H7 (cell line): Measurements from ENCODE around the gene STPG3. TPM values are rescaled to one million over a fixed set of nuclear protein-coding genes. Genes with fewer than 3 reads are reported as not detected.

Source experiments
- DNase-seq: peaks from one replicate; pipeline ENCODE4 v3.0.0; 2012
- H3K27me3 ChIP-seq: 2 replicates; pipeline ENCODE4 v1.6.0; 2011; ENCODE audit warnings: mild to moderate bottlenecking, low read length; ENCODE audit not compliant: control insufficient read depth, insufficient read depth
- H3K36me3 ChIP-seq: replicated peaks from 2 replicates; pipeline ENCODE4 v1.5.1; 2011; ENCODE audit warnings: low read length; ENCODE audit not compliant: control insufficient read depth, insufficient read depth
- H3K4me3 ChIP-seq: 2 replicates; pipeline ENCODE4 v1.5.1; 2011; ENCODE audit warnings: low read depth, mild to moderate bottlenecking, control low read depth, low read length, moderate library complexity; ENCODE audit not compliant: insufficient read depth
- total RNA-seq: library from RNA; depleted of rRNA; stranded (reverse); fragments of >200 nt; shearing (Covaris generic); gene quantifications from 2 replicates; pipeline ENCODE4 v1.2.3, GENCODE V29; 2014

STPG3 gene
- total RNA-seq, 1 experiment from 2014 or later = not detected

GRCh38 chr9:137227054-137227852 lies 23.8 kb upstream of the STPG3 start, which contains the start of gene RNF224:
RNF224 (plus strand) TSS chr9:137227502; CDS start chr9:137228336, 834 bp downstream.
- Histone ChIP-seq H3K36me3 (no peaks in the 10 kb centered on the region), H3K27me3 (peaks cover 7% of the 10 kb centered on the region), H3K4me3 (no peak within 1 kb of the TSS)
- DNase-seq = peak; percentile 97

DNA sequence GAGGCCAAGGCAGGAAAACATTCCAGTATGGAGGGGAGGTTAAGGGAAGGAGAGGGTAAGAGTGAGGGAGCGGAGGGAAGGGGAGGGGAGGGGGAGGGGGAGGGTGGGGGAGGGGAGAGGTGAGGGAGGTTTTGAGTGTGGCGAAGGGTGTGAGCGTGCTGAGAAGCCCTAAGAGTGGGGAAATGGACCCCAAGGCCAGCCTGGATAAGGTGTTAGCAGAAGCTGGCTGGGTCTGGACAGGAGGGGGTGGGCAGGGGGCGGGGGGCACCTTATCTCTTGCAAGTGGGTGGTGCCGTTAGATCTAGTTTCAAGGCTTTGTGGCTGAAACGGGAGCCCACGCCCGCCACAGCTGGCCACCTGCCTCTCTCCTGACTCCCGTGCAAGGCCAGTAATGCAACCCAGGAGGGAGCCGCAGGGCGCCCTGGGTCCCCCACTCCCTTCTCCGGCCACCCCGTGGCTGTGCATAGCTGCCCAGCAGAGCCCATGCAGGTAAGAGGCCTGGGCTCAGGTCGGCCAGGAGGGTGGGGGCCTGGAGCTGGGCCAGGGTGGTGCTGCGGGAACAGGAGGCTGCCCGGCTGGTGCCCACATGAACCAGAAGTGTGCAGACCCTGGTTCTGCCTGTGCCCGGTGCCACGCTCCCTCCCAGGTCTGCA lies 23.1 kb upstream of the STPG3 start:
- Histone ChIP-seq H3K4me3 (no peak overlapping the region), H3K27me3 (no peaks in the 10 kb centered on the region; the same call in 1 of the 2 replicates), H3K36me3 (no peaks in the 10 kb centered on the region)
- no peak for DNase-seq

- H3K27me3 ChIP-seq = no peaks in the 10 kb centered on the region
- H3K4me3 ChIP-seq = no peak overlapping the region
- H3K36me3 ChIP-seq = no peaks in the 10 kb centered on the region
- no peak for DNase-seq
Observed at GRCh38 chr9:137228506-137228967, 22.5 kb upstream of the STPG3 start.

- Histone ChIP-seq H3K27me3 (no peaks in the 10 kb centered on the region), H3K36me3 (no peaks in the 10 kb centered on the region), H3K4me3 (no peak overlapping the region)
- no peak for DNase-seq
Observed at GRCh38 chr9:137228968-137229896, 21.9 kb upstream of the STPG3 start.

DNA sequence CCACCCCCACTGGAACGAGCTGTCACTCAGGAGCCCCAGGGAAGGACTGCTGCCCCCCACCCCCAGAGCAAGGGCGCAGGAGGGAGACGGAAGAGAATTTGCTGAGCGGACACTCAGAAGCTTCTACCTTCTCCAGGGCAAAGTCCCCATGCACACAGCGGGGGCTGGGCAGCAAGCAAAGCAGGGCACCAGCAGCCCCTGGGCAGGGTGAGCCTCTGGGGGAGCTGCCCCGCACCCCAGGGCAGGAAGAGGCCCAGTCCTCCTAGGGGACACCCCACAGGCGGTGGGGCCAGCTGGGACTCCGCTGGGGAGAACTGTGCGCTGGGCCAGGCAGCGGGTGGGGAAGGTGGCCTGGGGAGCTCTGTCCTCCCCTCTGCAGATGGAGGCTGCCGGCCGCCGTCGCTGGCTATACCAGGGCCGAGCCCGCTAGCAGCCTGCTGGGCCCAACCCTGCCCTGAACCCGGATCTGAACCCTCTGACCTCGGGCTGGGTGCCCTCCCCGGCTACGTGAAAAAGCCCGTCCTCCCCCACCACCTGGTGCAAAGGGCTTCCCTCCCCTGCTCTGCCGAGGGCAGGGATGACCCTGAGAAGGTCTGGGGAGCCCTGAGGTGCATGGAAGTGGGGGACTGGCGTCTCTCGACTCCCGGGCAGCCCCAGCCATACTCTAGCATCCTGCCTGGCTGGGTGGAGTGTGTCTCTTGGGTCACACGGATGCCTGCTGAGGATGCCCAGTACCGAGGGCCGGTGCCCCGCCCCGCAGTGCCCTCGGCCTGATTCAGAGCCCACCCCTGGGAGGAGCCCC lies 21.0 kb upstream of the STPG3 start:
- Histone ChIP-seq H3K36me3 (no peaks in the 10 kb centered on the region), H3K27me3 (no peaks in the 10 kb centered on the region), H3K4me3 (no peak overlapping the region)
- DNase-seq = no peak

GRCh38 chr9:137230705-137231371 lies 20.2 kb upstream of the STPG3 start, which contains the start of gene SLC34A3:
SLC34A3 (plus strand) TSS chr9:137230901; CDS start chr9:137231703, 802 bp downstream.
- DNase-seq = no peak
- H3K36me3 ChIP-seq = no peaks in the 10 kb centered on the region
- no peak within 1 kb of the TSS for H3K4me3 ChIP-seq
- no peaks in the 10 kb centered on the region for H3K27me3 ChIP-seq

- no peak for DNase-seq
- no peaks in the 10 kb centered on the region for H3K27me3 ChIP-seq
- H3K4me3 ChIP-seq = no peak overlapping the region
- no peaks in the 10 kb centered on the region for H3K36me3 ChIP-seq
Observed at GRCh38 chr9:137231372-137232039, 19.6 kb upstream of the STPG3 start.

DNA sequence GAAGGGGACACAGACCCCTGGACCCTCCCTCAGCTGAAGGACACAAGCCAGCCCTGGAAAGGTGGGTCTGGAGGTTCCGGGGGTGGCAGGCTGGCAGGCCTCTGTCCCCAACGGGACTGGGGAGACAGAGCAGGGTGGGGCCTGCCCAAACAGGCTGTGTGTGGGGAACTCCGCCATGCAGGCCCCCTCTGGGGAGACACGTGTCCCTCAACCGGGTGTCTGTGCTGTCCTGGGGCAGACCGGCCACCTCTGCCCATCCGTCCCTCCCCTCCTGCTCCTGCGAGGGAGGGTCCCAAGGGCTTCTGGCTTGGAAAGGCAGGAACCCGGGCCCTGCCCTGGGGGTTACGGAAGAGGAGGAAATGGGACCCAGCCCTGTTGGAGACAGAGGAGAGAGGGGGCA lies 19.0 kb upstream of the STPG3 start:
- no peak overlapping the region for H3K4me3 ChIP-seq
- H3K36me3 ChIP-seq = no peaks in the 10 kb centered on the region
- no peak for DNase-seq
- no peaks in the 10 kb centered on the region for H3K27me3 ChIP-seq

DNA sequence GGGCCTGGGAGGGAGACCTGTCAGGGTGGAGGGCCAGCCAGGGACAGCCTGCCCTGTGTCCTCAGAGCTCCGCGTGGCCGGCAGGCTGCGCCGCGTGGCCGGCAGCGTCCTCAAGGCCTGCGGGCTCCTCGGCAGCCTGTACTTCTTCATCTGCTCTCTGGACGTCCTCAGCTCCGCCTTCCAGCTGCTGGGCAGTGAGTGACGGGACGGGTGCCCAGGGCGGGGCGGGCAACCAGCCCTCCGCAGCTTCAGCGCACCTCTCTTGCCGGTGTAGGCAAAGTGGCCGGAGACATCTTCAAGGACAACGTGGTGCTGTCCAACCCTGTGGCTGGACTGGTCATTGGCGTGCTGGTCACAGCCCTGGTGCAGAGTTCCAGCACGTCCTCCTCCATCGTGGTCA lies 18.6 kb upstream of the STPG3 start:
- Histone ChIP-seq H3K27me3 (no peaks in the 10 kb centered on the region), H3K4me3 (no peak overlapping the region), H3K36me3 (no peaks in the 10 kb centered on the region)
- DNase-seq = no peak

DNA sequence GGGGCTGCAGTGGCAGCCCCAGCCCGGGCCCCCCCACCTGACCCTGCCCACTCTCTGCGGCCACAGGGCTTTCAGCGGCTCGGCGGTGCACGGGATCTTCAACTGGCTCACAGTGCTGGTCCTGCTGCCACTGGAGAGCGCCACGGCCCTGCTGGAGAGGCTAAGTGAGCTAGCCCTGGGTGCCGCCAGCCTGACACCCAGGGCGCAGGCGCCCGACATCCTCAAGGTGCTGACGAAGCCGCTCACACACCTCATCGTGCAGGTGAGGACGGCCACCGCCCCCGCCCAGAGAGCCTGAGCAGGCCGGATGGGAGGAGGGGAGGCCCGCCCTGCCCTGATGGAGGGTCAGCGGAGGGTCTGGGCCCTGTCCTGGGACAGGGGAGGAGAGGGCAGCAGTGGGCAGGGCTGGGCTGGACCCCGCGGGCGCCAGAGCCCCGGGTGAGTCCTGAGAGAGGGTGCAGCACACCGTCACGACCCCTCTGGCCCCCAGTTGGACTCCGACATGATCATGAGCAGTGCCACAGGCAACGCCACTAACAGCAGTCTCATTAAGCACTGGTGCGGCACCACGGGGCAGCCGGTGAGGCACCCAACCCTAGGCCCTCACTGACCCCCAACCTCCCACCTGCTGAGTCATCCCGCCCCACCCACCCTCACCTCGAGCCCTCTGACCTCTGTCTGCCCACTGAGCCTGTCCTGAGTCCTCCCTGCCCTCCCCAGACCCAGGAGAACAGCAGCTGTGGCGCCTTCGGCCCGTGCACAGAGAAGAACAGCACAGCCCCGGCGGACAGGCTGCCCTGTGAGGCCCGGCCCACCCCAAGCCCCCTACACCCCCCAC lies 17.7 kb upstream of the STPG3 start:
- Histone ChIP-seq H3K27me3 (no peaks in the 10 kb centered on the region), H3K4me3 (no peak overlapping the region), H3K36me3 (no peaks in the 10 kb centered on the region)
- no peak for DNase-seq

DNA sequence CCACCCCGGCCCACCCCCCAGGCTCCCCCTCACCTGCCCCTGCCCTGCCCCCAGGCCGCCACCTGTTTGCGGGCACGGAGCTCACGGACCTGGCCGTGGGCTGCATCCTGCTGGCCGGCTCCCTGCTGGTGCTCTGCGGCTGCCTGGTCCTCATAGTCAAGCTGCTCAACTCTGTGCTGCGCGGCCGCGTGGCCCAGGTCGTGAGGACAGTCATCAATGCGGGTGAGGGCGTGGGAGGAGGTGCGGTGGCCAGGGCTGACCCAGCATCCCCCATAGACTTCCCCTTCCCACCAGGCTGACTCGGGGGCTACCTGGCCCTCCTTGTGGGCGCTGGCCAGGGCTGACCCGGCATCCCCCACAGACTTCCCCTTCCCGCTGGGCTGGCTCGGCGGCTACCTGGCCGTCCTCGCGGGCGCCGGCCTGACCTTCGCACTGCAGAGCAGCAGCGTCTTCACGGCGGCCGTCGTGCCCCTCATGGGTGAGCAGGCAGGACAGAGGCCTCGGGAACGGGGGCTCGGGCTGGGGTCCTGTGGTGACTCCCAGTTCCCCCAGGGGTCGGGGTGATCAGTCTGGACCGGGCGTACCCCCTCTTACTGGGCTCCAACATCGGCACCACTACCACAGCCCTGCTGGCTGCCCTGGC lies 16.9 kb upstream of the STPG3 start:
- Histone ChIP-seq H3K4me3 (no peak overlapping the region), H3K36me3 (no peaks in the 10 kb centered on the region), H3K27me3 (no peaks in the 10 kb centered on the region)
- no peak for DNase-seq
